GM18526 (cell line): ENCODE measurements around the gene NKX2-3.

Experiments used
- POLR2A ChIP-seq: IDR thresholded peaks from 3 replicates; pipeline ENCODE4 v1.6.1; 2011; ENCODE audit not compliant: insufficient read length; ENCODE audit errors: extremely low read depth

Gene NKX2-3

DNA sequence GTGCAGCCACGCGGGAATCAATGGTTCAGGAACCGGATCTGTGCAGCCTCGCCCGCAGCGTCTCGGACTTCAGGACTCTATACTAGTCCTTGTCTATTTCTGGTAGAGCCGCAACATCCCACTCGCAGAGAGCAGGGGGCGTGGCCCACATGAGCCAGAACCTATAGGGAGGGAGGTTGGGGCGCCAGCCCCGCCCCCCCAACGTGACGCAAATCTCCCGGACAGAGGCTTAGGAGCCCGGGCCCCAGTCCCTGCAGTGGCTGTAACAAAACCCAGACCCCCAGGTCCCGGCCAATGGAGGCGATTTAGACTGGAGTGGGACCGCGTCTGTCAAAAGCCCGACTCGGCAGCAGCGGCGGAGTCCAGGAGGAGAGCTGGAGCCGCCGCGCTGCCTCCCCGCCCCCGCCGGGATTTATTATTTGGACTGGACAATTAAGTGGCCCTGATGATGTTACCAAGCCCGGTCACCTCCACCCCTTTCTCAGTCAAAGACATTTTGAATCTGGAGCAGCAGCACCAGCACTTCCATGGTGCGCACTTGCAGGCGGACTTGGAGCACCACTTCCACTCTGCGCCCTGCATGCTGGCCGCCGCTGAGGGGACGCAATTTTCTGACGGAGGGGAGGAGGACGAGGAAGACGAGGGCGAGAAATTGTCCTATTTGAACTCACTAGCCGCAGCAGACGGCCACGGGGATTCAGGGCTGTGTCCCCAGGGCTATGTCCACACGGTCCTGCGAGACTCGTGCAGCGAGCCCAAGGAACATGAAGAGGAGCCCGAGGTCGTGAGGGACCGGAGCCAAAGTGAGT, at the start of gene NKX2-3:
TSS of gene NKX2-3 (plus strand) at position 256 of the 809 bp plus-strand sequence. CDS start at position 446, 190 bp downstream.
- no peak for TF ChIP-seq POLR2A

DNA sequence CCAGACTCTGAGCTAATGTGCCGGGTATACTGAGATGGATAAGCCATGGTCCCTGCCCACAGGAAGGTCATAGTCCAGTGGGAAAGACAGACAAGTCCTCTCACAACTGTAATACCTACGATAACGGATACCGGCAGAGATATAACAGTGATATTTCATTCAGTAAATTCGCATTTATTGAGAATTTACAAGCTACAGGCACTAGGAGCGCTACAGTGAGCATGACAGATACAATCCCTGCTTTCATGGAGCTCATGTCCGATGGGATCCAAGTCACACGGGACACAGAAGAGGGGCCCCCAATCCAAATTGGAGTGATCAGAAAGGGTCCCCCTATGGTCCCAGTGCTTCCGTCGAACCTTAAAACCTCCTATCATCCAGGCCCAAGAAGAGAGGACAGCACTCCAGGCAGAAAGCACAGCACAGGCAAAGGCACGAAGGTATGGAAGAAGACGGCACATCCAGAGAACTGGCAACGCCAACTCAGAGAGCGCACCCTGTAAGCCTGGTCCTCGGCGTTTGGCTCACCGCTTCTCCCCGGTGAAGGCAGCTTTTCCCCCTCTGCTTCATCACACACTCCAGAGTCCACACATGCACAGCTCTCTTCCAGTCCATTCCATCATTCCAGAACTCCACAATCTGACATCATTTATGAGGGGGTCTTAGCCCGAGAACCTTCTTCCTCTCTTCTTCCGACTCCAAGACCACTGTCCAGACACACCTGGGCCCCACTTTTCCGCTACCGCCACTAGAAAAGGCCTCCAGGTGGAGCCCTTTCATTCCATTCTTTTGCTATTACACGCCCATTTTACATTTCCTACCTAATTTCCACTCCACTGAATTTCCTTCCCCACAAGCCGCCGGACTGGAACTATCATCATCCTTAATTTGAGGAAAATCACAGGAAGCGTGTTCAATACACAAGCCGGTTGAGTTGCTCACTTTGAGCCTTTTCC, 47.8 kb upstream of the NKX2-3 start:
- no peak for TF ChIP-seq POLR2A

DNA sequence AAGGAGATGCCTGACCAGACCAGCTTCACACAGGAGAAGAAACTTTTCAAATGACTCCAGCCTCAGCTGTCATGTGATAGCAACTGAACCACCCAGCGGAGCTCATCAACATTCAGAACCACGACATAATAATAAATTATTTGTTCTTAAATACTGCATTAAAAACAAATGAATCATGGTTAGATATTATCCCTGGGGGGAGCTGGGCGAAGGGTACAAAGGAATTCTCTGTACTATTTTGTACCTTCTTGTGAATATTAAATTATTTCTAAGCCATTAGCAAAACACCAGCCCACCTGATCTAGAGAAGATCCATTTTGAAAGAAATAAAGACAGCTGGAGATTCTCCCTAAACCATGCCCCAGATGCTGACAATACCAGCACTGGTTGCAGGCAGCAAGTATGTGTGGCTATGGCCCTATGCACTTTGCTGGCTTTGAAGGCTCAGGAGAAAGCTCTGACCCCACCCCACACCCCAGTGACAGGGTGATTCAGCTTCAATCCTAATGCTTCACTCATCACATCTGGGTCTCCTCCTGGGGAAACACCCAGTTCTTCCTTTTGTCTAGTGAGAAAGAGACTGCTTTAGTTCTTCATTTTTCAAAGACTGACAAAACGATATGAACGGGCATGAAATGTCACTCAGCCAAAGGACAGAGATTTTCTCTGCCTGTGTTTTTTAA, 45.5 kb upstream of the NKX2-3 start:
- no peak for TF ChIP-seq POLR2A

DNA sequence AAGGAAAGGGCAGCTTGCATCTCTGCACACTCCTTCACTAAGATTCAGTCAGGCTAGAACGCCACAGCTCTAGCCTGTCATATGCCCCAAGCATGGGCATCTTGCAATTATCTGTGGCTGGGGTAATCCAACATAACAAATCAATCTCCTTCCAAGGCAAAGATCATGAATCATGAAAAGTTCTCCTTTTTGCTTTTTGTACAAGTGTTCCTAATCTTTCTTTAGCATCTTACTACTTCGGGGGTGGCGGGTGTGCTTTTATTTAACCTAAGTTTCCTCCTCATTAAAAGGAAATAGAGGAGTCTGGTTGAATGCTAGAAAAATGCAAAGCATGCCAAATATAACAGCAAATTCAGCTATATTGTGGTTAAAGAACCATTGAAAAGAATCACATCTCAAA, 43.5 kb upstream of the NKX2-3 start:
- TF ChIP-seq POLR2A: no peak

DNA sequence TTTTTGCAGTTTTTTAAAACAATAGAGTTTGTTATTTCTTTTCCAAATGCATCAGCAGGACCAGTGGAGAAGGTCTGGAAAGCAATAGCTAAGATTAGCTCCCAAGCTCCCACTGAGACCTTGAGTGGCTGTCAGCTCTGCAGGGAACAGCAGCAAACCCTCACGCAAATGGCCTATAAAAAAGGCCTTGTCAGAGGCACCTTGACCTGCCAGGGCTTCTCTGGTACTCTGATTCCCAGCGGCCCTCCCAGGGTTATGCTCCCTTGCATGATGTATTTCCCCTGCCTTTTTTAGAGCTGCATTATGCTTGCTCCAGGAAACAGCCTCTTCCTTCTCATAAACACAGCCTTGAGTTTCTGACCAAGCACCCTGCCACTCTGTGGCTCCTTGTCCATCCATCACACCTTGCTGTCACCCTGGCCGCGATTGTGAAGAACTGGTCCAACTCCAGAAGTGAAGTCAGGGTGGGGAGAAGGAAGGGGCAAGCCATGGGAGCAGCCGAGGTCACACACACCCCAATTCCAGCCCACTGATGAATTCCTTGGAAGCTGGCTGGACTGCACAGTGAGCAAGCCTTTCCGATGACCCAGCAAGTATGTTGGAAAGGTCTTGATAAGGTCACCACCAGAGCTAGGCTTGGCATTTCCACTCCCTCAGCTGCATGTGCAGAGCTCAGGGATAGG, 35.3 kb upstream of the NKX2-3 start:
- no peak for TF ChIP-seq POLR2A

DNA sequence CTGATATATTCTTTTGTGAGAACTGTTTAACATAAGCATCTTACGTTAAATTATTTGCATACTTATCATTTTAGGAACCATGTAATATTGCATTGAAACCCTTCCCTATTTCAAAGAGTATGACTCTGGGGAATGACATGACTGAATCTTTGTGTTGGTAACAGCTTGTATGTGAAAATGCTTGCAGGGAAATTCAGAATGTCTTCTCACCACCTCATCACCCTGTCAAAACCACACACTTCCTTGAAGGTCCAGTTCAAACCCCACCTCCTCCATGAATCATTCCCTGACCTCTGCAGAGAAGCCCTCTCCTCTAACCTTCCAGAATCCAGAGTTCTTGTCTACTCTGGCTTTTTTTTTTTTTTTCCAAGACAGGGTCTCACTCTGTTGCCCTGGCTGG, 26.3 kb upstream of the NKX2-3 start:
- no peak for TF ChIP-seq POLR2A

DNA sequence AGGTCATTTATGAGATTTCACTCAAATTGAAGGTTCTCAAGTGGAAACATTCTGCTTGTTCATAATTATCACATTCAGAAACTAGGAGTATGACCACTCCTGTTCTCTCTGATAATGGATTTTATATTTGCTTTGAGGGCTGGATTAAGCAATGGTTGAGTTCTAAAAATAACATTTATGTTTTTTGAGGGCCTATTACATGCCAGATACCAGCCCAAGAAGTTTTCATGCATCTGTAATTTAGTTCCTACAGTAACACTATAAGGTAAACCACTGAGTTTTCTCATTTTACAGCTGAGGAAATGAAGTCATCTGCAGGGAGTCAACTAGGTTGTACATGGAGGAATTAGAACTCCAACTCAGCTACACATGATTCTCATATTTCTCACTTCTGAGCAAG, 25.5 kb upstream of the NKX2-3 start:
- TF ChIP-seq POLR2A: no peak

DNA sequence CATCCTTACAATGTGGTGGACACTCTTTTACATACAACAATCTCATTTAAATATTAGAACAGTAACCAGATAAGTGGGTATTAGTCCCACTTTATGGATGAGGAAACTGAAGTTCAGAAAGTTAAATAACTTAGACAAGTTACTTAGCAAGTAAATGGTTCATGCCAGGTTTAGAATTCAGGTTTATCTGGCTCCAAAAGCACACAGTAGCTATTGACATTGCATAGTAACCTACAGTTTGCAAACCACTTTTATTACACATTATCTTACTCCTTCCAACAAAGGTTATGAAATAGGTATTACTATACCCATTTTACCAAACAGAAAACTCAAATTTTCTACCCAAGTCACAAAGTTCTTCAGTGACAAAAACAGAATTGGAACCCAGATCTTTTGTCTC, 19.7 kb upstream of the NKX2-3 start:
- no peak for TF ChIP-seq POLR2A

DNA sequence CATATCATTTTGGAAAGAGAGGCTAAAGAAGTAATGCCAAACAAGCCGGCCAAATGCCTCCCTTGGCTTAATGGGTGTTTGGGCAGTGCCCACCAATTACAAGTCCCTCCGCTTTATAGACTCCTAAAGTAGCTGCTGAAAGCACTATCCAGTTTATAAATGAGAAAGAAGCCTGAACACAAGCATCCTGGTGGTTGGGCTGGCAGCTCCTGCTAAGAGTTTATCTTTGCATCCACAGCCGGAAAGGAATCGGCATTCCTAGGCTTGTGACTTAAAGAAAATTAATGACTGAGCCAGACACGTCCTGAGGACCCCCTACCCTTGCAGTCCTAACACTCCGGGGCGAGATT, 13.1 kb upstream of the NKX2-3 start:
- no peak for TF ChIP-seq POLR2A

DNA sequence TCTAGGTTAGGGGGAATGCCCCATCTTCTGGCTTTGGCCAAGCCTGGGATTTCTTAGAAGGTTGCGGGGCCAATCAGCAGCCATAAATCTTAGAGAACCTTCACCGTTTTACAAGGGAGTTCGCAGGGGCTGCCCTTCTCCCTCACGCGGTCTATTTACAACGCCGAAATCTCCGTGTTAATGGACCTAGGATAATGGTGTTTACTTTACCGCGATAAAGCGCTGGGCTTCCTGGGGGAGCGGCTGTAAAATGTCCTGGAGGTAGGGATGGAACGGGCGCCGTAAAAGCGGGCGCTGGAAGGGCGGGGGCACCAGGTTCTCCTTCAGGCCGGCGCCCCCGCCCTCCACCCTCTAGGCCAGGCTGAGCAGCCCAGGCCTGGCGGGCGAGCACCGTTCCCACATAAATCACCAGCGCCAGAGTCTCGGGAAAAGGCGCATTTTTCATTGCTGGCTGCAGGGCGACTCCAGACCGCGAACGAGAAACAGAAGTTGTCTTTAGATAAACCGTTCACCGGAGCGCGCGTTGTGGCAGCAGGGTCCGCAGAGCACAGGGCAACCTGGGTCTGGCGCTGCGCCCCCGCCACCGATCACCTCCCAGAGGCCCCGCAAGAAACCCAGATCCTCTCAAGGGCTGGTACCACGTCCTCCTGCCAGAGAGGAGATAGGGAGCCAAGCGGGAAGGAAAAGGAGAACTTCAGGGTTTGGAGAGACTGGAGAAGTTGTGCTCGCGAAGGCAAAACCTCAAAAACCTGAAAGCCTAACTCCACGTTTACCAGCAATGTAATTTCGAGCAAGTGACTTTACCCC, 12.5 kb upstream of the NKX2-3 start:
- no peak for TF ChIP-seq POLR2A

DNA sequence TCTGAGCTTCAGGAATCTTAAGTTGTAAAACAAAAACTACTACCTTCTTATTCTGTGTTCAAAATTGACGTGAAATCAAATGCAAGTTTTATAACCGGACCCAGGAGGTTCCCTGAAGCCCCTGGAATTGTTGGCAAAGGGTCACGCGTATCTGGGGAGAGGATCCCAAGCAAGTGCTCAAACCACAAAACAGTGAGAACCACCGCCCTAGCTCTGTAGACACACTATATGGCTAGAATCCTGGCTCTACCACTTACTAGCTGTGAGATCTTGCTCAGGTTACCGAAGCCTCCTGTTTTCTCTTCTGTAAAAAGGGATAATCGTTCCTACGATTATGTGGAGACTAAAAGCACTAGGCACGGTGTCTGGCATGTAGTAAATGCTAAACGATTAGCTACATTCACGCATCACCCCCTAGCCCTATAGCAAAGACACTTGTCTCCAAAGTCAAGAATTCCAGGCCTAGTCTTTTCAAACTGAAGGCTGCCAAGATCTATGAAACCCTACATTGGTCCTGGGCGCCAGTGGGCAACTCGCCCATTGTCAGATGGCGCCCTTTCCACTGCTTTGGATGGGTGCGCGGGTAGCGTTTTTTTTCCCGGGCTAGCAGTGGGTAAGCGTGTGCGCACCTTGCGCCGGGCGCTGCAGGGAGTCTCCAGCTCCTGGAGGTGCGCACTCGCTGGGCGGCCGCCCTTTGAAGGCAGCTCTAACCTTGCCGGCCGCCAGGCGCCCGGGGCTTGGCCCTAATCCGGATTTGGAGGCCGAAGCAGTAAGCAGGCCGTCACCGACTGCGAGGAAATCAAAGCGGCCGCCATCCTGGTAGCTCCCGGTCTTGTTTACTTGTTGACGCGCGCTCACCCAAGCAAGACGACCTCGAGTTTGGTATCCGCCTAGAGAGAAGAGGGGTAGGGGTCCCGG, 11.6 kb upstream of the NKX2-3 start:
- no peak for TF ChIP-seq POLR2A

DNA sequence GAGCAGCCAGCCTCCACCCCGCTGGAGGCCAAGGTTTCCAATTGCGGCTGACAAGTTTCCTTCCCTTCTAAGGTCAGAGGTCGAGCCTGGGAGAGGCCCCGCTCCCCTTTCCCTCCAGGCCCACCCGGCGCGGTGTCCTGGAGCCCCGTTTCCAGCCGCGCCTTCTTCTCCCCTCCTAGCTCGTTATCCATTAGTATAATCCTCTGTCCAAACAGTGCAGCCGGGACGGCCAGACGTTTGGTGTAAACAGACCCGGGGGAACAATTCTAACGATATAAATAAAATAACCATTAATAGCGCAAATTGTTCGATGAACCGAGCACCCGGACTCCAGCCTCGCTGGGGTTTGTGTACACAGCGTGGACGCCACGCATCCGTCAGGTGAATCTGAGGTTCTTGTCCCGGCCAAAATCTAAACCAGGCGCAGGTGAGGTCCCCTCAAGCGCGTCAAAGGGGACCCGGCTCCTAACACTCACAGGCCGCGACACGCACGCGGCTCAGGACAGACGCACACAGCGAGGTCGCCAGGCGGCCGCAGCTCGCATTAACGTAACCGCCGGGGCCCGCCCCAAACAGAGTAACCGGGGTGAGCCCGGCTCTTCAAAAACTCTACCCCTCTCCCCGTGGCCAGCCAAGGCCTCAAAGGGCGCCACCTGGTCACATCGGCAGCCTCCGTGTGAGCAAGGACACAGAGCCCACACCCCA, 10.8 kb upstream of the NKX2-3 start:
- TF ChIP-seq POLR2A: no peak
